Glutamatergic neuron (in vitro differentiated cells): ENCODE data around the gene ISL1. TPM values are rescaled to one million over a fixed set of nuclear protein-coding genes. Genes with fewer than 3 reads are reported as not detected.
A peak's percentile ranks its signal among the peaks of the same experiment; 100 is the strongest.

Experiments used
- DNase-seq: peaks from one replicate; pipeline ENCODE4 v3.0.0; 2022
- H3K27ac Mint-ChIP-seq: one replicate; pipeline ENCODE4 v1.8.0; 2020; ENCODE audit warnings: mild to moderate bottlenecking, mixed read lengths, inconsistent platforms; ENCODE audit not compliant: unreplicated experiment
- H3K27me3 Mint-ChIP-seq: one replicate; pipeline ENCODE4 v1.8.0; 2020; ENCODE audit warnings: mild to moderate bottlenecking, moderate library complexity, mixed read lengths, inconsistent platforms; ENCODE audit not compliant: unreplicated experiment
- H3K36me3 Mint-ChIP-seq: one replicate; pipeline ENCODE4 v1.8.0; 2020; ENCODE audit warnings: mild to moderate bottlenecking, mixed read lengths, inconsistent platforms; ENCODE audit not compliant: unreplicated experiment
- H3K4me1 Mint-ChIP-seq: one replicate; pipeline ENCODE4 v1.8.0; 2020; ENCODE audit warnings: mild to moderate bottlenecking, low read depth, mixed read lengths, inconsistent platforms; ENCODE audit not compliant: unreplicated experiment
- H3K4me3 Mint-ChIP-seq: one replicate; pipeline ENCODE4 v1.8.0; 2020; ENCODE audit warnings: mild to moderate bottlenecking, mixed read lengths, inconsistent platforms; ENCODE audit not compliant: unreplicated experiment
- H3K9me3 Mint-ChIP-seq: one replicate; pipeline ENCODE4 v1.8.0; 2020; ENCODE audit warnings: mild to moderate bottlenecking, moderate library complexity, mixed read lengths, inconsistent platforms; ENCODE audit not compliant: unreplicated experiment
- CTCF ChIP-seq: fragments of 200-600 bp; sonication (generic); IDR thresholded peaks from one replicate; pipeline ENCODE4 v1.5.0; 2021; ENCODE audit not compliant: partially characterized antibody, unreplicated experiment
- long read RNA-seq: library from polyadenylated mRNA; unstranded; transcript quantifications from one replicate; pipeline ENCODE4 v2.0.0, GENCODE V29; 2020; ENCODE audit not compliant: unreplicated experiment
- total RNA-seq: library from RNA; stranded (reverse); fragmentation: NEBNext Ultra II Directional; extraction: Animal tissue kit (Norgen Biotek cat#: 25700); gene quantifications from one replicate; pipeline ENCODE4 v1.2.1, GENCODE V29; 2021; ENCODE audit not compliant: unreplicated experiment

Gene ISL1
- 152 TPM for total RNA-seq
- long read RNA-seq, transcript ISL1-201 (6 exons, 2,459 nt), result major isoform, 109 of 155 reads
- long read RNA-seq, partial matches to known transcripts, result 31 of 155 reads
- long read RNA-seq, other reads (novel, unspliced or antisense), result 14 of 155 reads

- peaks cover 18% of the 10 kb centered on the region for H3K36me3 Mint-ChIP-seq
- peak within 1 kb of the TSS; percentile 99 for H3K27ac Mint-ChIP-seq
- peak; percentile 90 for DNase-seq
- H3K27me3 Mint-ChIP-seq, result peaks cover 49% of the 10 kb centered on the region
- peaks cover 25% of the 10 kb centered on the region for H3K4me1 Mint-ChIP-seq
- peak within 1 kb of the TSS; percentile 99 for H3K4me3 Mint-ChIP-seq
- peaks cover 85% of the 10 kb centered on the region for H3K9me3 Mint-ChIP-seq
- no peak for TF ChIP-seq CTCF
These were observed at the start of gene ISL1 for GRCh38 chr5:51383131-51384121. Gene ISL1, plus strand, starts transcription at chr5:51383448. Its CDS starts 224 bp downstream, at chr5:51383672.

- no peak for TF ChIP-seq CTCF
- H3K27me3 Mint-ChIP-seq, result no peaks in the 10 kb centered on the region
- DNase-seq, result no peak
- no peak overlapping the region for H3K4me3 Mint-ChIP-seq
- no peaks in the 10 kb centered on the region for H3K9me3 Mint-ChIP-seq
- no peak overlapping the region for H3K27ac Mint-ChIP-seq
- H3K36me3 Mint-ChIP-seq, result no peaks in the 10 kb centered on the region
- H3K4me1 Mint-ChIP-seq, result no peaks in the 10 kb centered on the region
These were observed 46.4 kb upstream of the ISL1 start for GRCh38 chr5:51336878-51337277.

- Mint-ChIP-seq H3K9me3 (peaks cover 3% of the 10 kb centered on the region), H3K27me3 (no peaks in the 10 kb centered on the region), H3K4me1 (no peaks in the 10 kb centered on the region), H3K36me3 (peaks cover 28% of the 10 kb centered on the region), H3K27ac (no peak overlapping the region), H3K4me3 (no peak overlapping the region)
- TF ChIP-seq CTCF, result no peak
- no peak for DNase-seq
These were observed 38.1 kb upstream of the ISL1 start for GRCh38 chr5:51345106-51345505.

GRCh38 chr5:51347157-51347556 lies 36.1 kb upstream of the ISL1 start:
- Mint-ChIP-seq H3K27me3 (no peaks in the 10 kb centered on the region), H3K4me1 (no peaks in the 10 kb centered on the region), H3K27ac (no peak overlapping the region), H3K9me3 (peaks cover 5% of the 10 kb centered on the region), H3K4me3 (no peak overlapping the region), H3K36me3 (peaks cover 29% of the 10 kb centered on the region)
- DNase-seq, result no peak
- TF ChIP-seq CTCF, result no peak

GRCh38 chr5:51347704-51348103 lies 35.5 kb upstream of the ISL1 start:
- Mint-ChIP-seq H3K4me3 (no peak overlapping the region), H3K9me3 (peaks cover 5% of the 10 kb centered on the region), H3K4me1 (no peaks in the 10 kb centered on the region), H3K27me3 (no peaks in the 10 kb centered on the region), H3K27ac (no peak overlapping the region), H3K36me3 (peaks cover 29% of the 10 kb centered on the region)
- DNase-seq, result no peak
- TF ChIP-seq CTCF, result peak; percentile 55
